ENCODE data around the gene CSRP2.

- TF ChIP-seq CTCF (IDR thresholded peaks at IDR 0.05; ENCODE audit: insufficient read depth, low read length, poor library complexity, severe bottlenecking) (no peak), EZH2phosphoT487 (conservative IDR thresholded peaks at IDR 0.05; ENCODE audit: low read length) (no peak)
Measured at GRCh38 chr12:76866726-76867125, 12.1 kb downstream of the CSRP2 start.
